Measurements from ENCODE around the gene UBE2E3. TPM values are rescaled to one million over a fixed set of nuclear protein-coding genes. Genes with fewer than 3 reads are reported as not detected.

Gene UBE2E3
- total RNA-seq, 4 donors from 2014 or later: 55.5 to 131 (median 99.0) TPM

GRCh38 chr2:181005326-181005655 lies 24.9 kb downstream of the UBE2E3 start:
- DNase-seq (ENCODE audit: low spot score in 2 of 2): no peak

GRCh38 chr2:181005809-181006208 lies 25.4 kb downstream of the UBE2E3 start:
- Histone ChIP-seq H3K4me1 (peaks cover 0 to 52% (median 7%) of the 10 kb centered on the region in 4 donors), H3K27ac (no peak overlapping the region), H3K27me3 (no peaks in the 10 kb centered on the region), H3K36me3 (no peaks in the 10 kb centered on the region), H3K9me3 (no peaks in the 10 kb centered on the region), H3K4me3 (no peak overlapping the region)
- no peak for DNase-seq (ENCODE audit: low spot score in 2 of 2)
- TF ChIP-seq POLR2A (IDR thresholded peaks at IDR 0.05): no peak
- TF ChIP-seq, protein P1, sequence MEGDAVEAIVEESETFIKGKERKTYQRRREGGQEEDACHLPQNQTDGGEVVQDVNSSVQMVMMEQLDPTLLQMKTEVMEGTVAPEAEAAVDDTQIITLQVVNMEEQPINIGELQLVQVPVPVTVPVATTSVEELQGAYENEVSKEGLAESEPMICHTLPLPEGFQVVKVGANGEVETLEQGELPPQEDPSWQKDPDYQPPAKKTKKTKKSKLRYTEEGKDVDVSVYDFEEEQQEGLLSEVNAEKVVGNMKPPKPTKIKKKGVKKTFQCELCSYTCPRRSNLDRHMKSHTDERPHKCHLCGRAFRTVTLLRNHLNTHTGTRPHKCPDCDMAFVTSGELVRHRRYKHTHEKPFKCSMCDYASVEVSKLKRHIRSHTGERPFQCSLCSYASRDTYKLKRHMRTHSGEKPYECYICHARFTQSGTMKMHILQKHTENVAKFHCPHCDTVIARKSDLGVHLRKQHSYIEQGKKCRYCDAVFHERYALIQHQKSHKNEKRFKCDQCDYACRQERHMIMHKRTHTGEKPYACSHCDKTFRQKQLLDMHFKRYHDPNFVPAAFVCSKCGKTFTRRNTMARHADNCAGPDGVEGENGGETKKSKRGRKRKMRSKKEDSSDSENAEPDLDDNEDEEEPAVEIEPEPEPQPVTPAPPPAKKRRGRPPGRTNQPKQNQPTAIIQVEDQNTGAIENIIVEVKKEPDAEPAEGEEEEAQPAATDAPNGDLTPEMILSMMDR (IDR thresholded peaks at IDR 0.05): no peak
- TF ChIP-seq EP300 (IDR thresholded peaks at IDR 0.05): no peak
- 79 to 88% methylated on average over 1 of the region's 1 CpG for WGBS, 2 donors

More at GRCh38 chr2:181005326-181005655, 24.9 kb downstream of the UBE2E3 start:
- Histone ChIP-seq H3K36me3 (no peaks in the 10 kb centered on the region), H3K4me3 (no peak overlapping the region), H3K27ac (no peak overlapping the region), H3K9me3 (no peaks in the 10 kb centered on the region), H3K4me1 (peaks cover 0 to 52% (median 5%) of the 10 kb centered on the region in 4 donors), H3K27me3 (no peaks in the 10 kb centered on the region)
- TF ChIP-seq, protein P1 (IDR thresholded peaks at IDR 0.05): no peak
- TF ChIP-seq EP300 (IDR thresholded peaks at IDR 0.05): no peak
- no peak for TF ChIP-seq POLR2A (IDR thresholded peaks at IDR 0.05)

GRCh38 chr2:181007086-181007837 lies 26.9 kb downstream of the UBE2E3 start:
- TF ChIP-seq EP300 (IDR thresholded peaks at IDR 0.05) (no peak), POLR2A (IDR thresholded peaks at IDR 0.05) (no peak)
- TF ChIP-seq, protein P1 (IDR thresholded peaks at IDR 0.05): no peak
- Histone ChIP-seq H3K9me3 (no peaks in the 10 kb centered on the region), H3K27ac (no peak overlapping the region), H3K27me3 (no peaks in the 10 kb centered on the region), H3K36me3 (no peaks in the 10 kb centered on the region), H3K4me3 (no peak overlapping the region), H3K4me1 (peaks cover 0 to 56% (median 10%) of the 10 kb centered on the region in 4 donors)
- no peak for DNase-seq (ENCODE audit: low spot score in 2 of 2)
- WGBS, 2 donors: 78 to 93% methylated on average over 4 of the region's 4 CpGs

- 63 to 73% methylated on average over 3 of the region's 3 CpGs for WGBS, 2 donors
- no peaks in the 10 kb centered on the region for H3K36me3 ChIP-seq
- H3K4me3 ChIP-seq: no peak overlapping the region
- no peak overlapping the region for H3K27ac ChIP-seq
- DNase-seq (ENCODE audit: low spot score in 2 of 2): no peak
- TF ChIP-seq EP300 (IDR thresholded peaks at IDR 0.05) (no peak), POLR2A (IDR thresholded peaks at IDR 0.05) (no peak)
- TF ChIP-seq, protein P1 (IDR thresholded peaks at IDR 0.05): no peak
- no peaks in the 10 kb centered on the region for H3K9me3 ChIP-seq
- no peaks in the 10 kb centered on the region for H3K27me3 ChIP-seq
- peaks cover 0 to 52% (median 10%) of the 10 kb centered on the region in 4 donors for H3K4me1 ChIP-seq
These were observed 28.0 kb downstream of the UBE2E3 start for GRCh38 chr2:181008407-181008806.

- WGBS, 2 donors: 92 to 98% methylated on average over 1 of the region's 1 CpG
These were observed 40.9 kb downstream of the UBE2E3 start for GRCh38 chr2:181021199-181021789.

More at GRCh38 chr2:181021199-181021789, 40.9 kb downstream of the UBE2E3 start:
- H3K27me3 ChIP-seq: no peaks in the 10 kb centered on the region
- no peak overlapping the region for H3K27ac ChIP-seq
- H3K4me3 ChIP-seq: no peak overlapping the region
- no peaks in the 10 kb centered on the region for H3K9me3 ChIP-seq
- no peaks in the 10 kb centered on the region for H3K36me3 ChIP-seq
- DNase-seq (ENCODE audit: low spot score in 2 of 2): no peak
- peaks cover 0 to 41% (median 3%) of the 10 kb centered on the region in 4 donors for H3K4me1 ChIP-seq
- TF ChIP-seq, protein P1 (IDR thresholded peaks at IDR 0.05): no peak
- no peak for TF ChIP-seq POLR2A (IDR thresholded peaks at IDR 0.05)
- TF ChIP-seq EP300 (IDR thresholded peaks at IDR 0.05): no peak
